Natural killer cell (primary cell): Measurements from ENCODE around the gene RMND5A. TPM values are rescaled to one million over a fixed set of nuclear protein-coding genes. Genes with fewer than 3 reads are reported as not detected.

Experiments used
- ATAC-seq, 3 donors: fragments of 150-1000 bp in 2 of 3; fragments of 200-7000 bp in 1 of 3; cut with Tn5 transposase; 1 replicate in 1 of 3; 2 replicates in 2 of 3; pipeline ENCODE4 v1.10.0; 2021; ENCODE audit warnings: mild to moderate bottlenecking in 2 of 3, moderate library complexity in 2 of 3
- DNase-seq, 2 donors: peaks; one replicate each; pipeline versions ENCODE4 v3.0.0 to v3.0.0-alpha.2; 2013 to 2021; ENCODE audit warnings: mixed read lengths in 1 of 2
- H3K27ac ChIP-seq: one replicate; pipeline ENCODE4 v1.5.1; 2013; ENCODE audit warnings: mild to moderate bottlenecking, low read length
- H3K27me3 ChIP-seq: one replicate; pipeline ENCODE4 v1.6.1; 2013; ENCODE audit warnings: low read length; ENCODE audit not compliant: control insufficient read depth, insufficient read depth
- H3K36me3 ChIP-seq: one replicate; pipeline ENCODE4 v1.6.1; 2013; ENCODE audit warnings: low read length; ENCODE audit not compliant: control insufficient read depth, insufficient read depth
- H3K4me1 ChIP-seq: one replicate; pipeline ENCODE4 v1.6.1; 2013; ENCODE audit warnings: low read length; ENCODE audit not compliant: control insufficient read depth, insufficient read depth
- H3K4me3 ChIP-seq: one replicate; pipeline ENCODE4 v1.5.1; 2013; ENCODE audit warnings: low read length
- H3K9me3 ChIP-seq: one replicate; pipeline ENCODE4 v1.6.1; 2013; ENCODE audit warnings: low read length; ENCODE audit not compliant: control insufficient read depth, insufficient read depth
- H3K27ac Mint-ChIP-seq, 2 donors: one replicate each; pipeline ENCODE4 v1.8.0; 2022; ENCODE audit warnings: mild to moderate bottlenecking in 2 of 2, mixed read lengths in 2 of 2, moderate library complexity in 1 of 2
- H3K27me3 Mint-ChIP-seq, 2 donors: one replicate each; pipeline ENCODE4 v1.8.0; 2022; ENCODE audit warnings: low read depth in 2 of 2, mixed read lengths in 2 of 2
- H3K36me3 Mint-ChIP-seq: one replicate; pipeline ENCODE4 v1.8.0; 2022; ENCODE audit warnings: mixed read lengths
- H3K4me1 Mint-ChIP-seq, 2 donors: one replicate each; pipeline ENCODE4 v1.8.0; 2022; ENCODE audit warnings: mixed read lengths in 2 of 2
- H3K4me3 Mint-ChIP-seq: one replicate; pipeline ENCODE4 v1.8.0; 2022; ENCODE audit warnings: mild to moderate bottlenecking, moderate library complexity, mixed read lengths
- H3K9me3 Mint-ChIP-seq, 2 donors: one replicate each; pipeline ENCODE4 v1.8.0; 2022; ENCODE audit warnings: mixed read lengths in 2 of 2
- CTCF ChIP-seq: fragments of 200-600 bp; IDR thresholded peaks from one replicate; pipeline ENCODE4 v1.8.0; 2022; ENCODE audit warnings: antibody characterized with exemption
- WGBS: methylation state at CpG from one replicate; pipeline ENCODE4 v1.1.7; 2013; ENCODE audit warnings: missing lambda C conversion rate; ENCODE audit not compliant: insufficient coverage; 5-methylcytosine and 5-hydroxymethylcytosine counted together
- intact Hi-C: fragments of 100-400 bp; cut with micrococcal nuclease; formaldehyde crosslinking; loops from one replicate; pipeline ENCODE4 v1.14.2; 2022
- total RNA-seq, 4 donors: library from RNA; stranded (reverse); fragments of 120-200 nt in 1 of 4; gene quantifications; one replicate each; pipeline versions ENCODE4 v1.2.3 to v1.2.4, GENCODE V29; 2013 to 2022

RMND5A gene
- total RNA-seq, 3 donors from 2014 or later (not counting 1 experiment from before 2014, with no cell fraction given) = 35.3 to 63.3 (median 54.3) TPM

GRCh38 chr2:86695053-86695691, 24.9 kb upstream of the RMND5A start:
- H3K36me3 ChIP-seq = no peaks in the 10 kb centered on the region
- Mint-ChIP-seq H3K9me3 (peaks cover 5 to 13% of the 10 kb centered on the region in 2 donors), H3K4me1 (peaks cover 0 to 4% of the 10 kb centered on the region in 2 donors), H3K4me3 (no peak overlapping the region), H3K36me3 (peaks cover 22% of the 10 kb centered on the region), H3K27me3 (peaks cover 0 to 9% of the 10 kb centered on the region in 2 donors), H3K27ac (no peak overlapping the region)
- DNase-seq (no peak), ATAC-seq (no peak)
- no peak overlapping the region for H3K27ac ChIP-seq
- TF ChIP-seq CTCF = no peak
- peaks cover 3% of the 10 kb centered on the region for H3K9me3 ChIP-seq
- H3K4me3 ChIP-seq = no peak overlapping the region
- 99% methylated on average over 5 of the region's 9 CpGs for WGBS
- H3K4me1 ChIP-seq = no peaks in the 10 kb centered on the region
- intact Hi-C loops = no loop called here
- no peaks in the 10 kb centered on the region for H3K27me3 ChIP-seq

GRCh38 chr2:86697551-86698104, 22.5 kb upstream of the RMND5A start:
- Mint-ChIP-seq H3K4me1 (peaks cover 0 to 4% of the 10 kb centered on the region in 2 donors), H3K27me3 (peaks cover 2 to 9% of the 10 kb centered on the region in 2 donors), H3K9me3 (peaks cover 5 to 13% of the 10 kb centered on the region in 2 donors), H3K4me3 (no peak overlapping the region), H3K27ac (no peak overlapping the region), H3K36me3 (peaks cover 22% of the 10 kb centered on the region)
- ATAC-seq = no peak
- intact Hi-C loops = no loop called here
- Histone ChIP-seq H3K9me3 (no peaks in the 10 kb centered on the region), H3K4me1 (no peaks in the 10 kb centered on the region), H3K27ac (no peak overlapping the region), H3K27me3 (no peaks in the 10 kb centered on the region), H3K36me3 (no peaks in the 10 kb centered on the region), H3K4me3 (no peak overlapping the region)
- TF ChIP-seq CTCF = no peak
- DNase-seq = no peak

GRCh38 chr2:86700690-86701089, 19.4 kb upstream of the RMND5A start:
- H3K36me3 Mint-ChIP-seq = peaks cover under 1% of the 10 kb centered on the region
- no peaks in the 10 kb centered on the region for H3K9me3 ChIP-seq
- 100% methylated on average over 1 of the region's 1 CpG for WGBS
- H3K27me3 ChIP-seq = no peaks in the 10 kb centered on the region
- no peak overlapping the region for H3K27ac ChIP-seq
- ATAC-seq = no peak
- TF ChIP-seq CTCF = no peak
- DNase-seq = no peak
- H3K27me3 Mint-ChIP-seq = peaks cover 0 to 2% of the 10 kb centered on the region in 2 donors
- no peaks in the 10 kb centered on the region for H3K36me3 ChIP-seq
- no peak overlapping the region for H3K4me3 ChIP-seq
- no peak overlapping the region for H3K4me3 Mint-ChIP-seq
- H3K27ac Mint-ChIP-seq = no peak overlapping the region
- intact Hi-C loops = no loop called here
- peaks cover 0 to 4% of the 10 kb centered on the region in 2 donors for H3K4me1 Mint-ChIP-seq
- H3K4me1 ChIP-seq = no peaks in the 10 kb centered on the region
- peaks cover 0 to under 1% of the 10 kb centered on the region in 2 donors for H3K9me3 Mint-ChIP-seq
